Chondrocyte (in vitro differentiated cells): ENCODE results near the gene CDK7. TPM values are rescaled to one million over a fixed set of nuclear protein-coding genes. Genes with fewer than 3 reads are reported as not detected.
A peak's percentile ranks its signal among the peaks of the same experiment; 100 is the strongest.

Experiments
- DNase-seq: peaks from one replicate; pipeline ENCODE4 v3.0.0; 2021; ENCODE audit warnings: mixed read lengths, low spot score
- H3K27ac Mint-ChIP-seq: one replicate; pipeline ENCODE4 v1.8.0; 2021; ENCODE audit warnings: mild to moderate bottlenecking, moderate library complexity, mixed read lengths; ENCODE audit not compliant: unreplicated experiment
- H3K27me3 Mint-ChIP-seq: 2 replicates; pipeline ENCODE4 v1.8.0; 2021; ENCODE audit warnings: low read depth, mixed read lengths
- H3K36me3 Mint-ChIP-seq: 2 replicates; pipeline ENCODE4 v1.8.0; 2021; ENCODE audit warnings: low read depth, mixed read lengths
- H3K4me1 Mint-ChIP-seq: 2 replicates; pipeline ENCODE4 v1.8.0; 2021; ENCODE audit warnings: low read depth, mild to moderate bottlenecking, mixed read lengths
- H3K4me3 Mint-ChIP-seq: one replicate; pipeline ENCODE4 v1.8.0; 2021; ENCODE audit warnings: mild to moderate bottlenecking, moderate library complexity, mixed read lengths; ENCODE audit not compliant: unreplicated experiment
- H3K9me3 Mint-ChIP-seq: 2 replicates; pipeline ENCODE4 v1.8.0; 2021; ENCODE audit warnings: low read depth, mixed read lengths
- CTCF ChIP-seq: fragments of 200-600 bp; sonication (generic); IDR thresholded peaks from 2 replicates; pipeline ENCODE4 v1.5.0; 2021; ENCODE audit warnings: antibody characterized with exemption, mild to moderate bottlenecking, moderate library complexity
- long read RNA-seq: library from polyadenylated mRNA; stranded (forward); transcript quantifications from one replicate; pipeline ENCODE4 v2.0.0, GENCODE V29; 2021
- total RNA-seq: library from RNA; stranded (reverse); gene quantifications from 3 replicates; pipeline ENCODE4 v1.2.1, GENCODE V29; 2021

The CDK7 gene
- 32.0 to 42.9 TPM (median 40.0 TPM) in 3 replicates for total RNA-seq
- long read RNA-seq, transcript CDK7-201 (12 exons, 1,439 nt) = major isoform, 26 of 33 reads
- long read RNA-seq, partial matches to known transcripts = 3 of 33 reads
- long read RNA-seq, other reads (novel, unspliced or antisense) = 4 of 33 reads

- peaks cover 47% of the 10 kb centered on the region for H3K4me1 Mint-ChIP-seq
- peak within 1 kb of the TSS; percentile 97 for H3K27ac Mint-ChIP-seq
- no peaks in the 10 kb centered on the region for H3K9me3 Mint-ChIP-seq
- TF ChIP-seq CTCF = peak; percentile 22
- DNase-seq = peak; percentile 97
- H3K27me3 Mint-ChIP-seq = no peaks in the 10 kb centered on the region
- H3K4me3 Mint-ChIP-seq = peak within 1 kb of the TSS; percentile 98
- peaks cover 5% of the 10 kb centered on the region for H3K36me3 Mint-ChIP-seq
Observed at GRCh38 chr5:69234457-69235268, at the start of gene CDK7. Gene CDK7 (plus strand): TSS chr5:69234886. CDS start chr5:69234976, 90 bp downstream.

GRCh38 chr5:69187342-69187741 is 47.3 kb upstream of the CDK7 start:
- Mint-ChIP-seq H3K36me3 (no peaks in the 10 kb centered on the region), H3K27ac (peak overlapping the region; percentile 71), H3K9me3 (no peaks in the 10 kb centered on the region), H3K4me1 (peaks cover 17% of the 10 kb centered on the region), H3K27me3 (no peaks in the 10 kb centered on the region), H3K4me3 (no peak overlapping the region)
- no peak for DNase-seq
- no peak for TF ChIP-seq CTCF

GRCh38 chr5:69188811-69189161 is 45.9 kb upstream of the CDK7 start:
- Mint-ChIP-seq H3K27ac (peak overlapping the region; percentile 98), H3K4me1 (peaks cover 17% of the 10 kb centered on the region), H3K27me3 (no peaks in the 10 kb centered on the region), H3K36me3 (no peaks in the 10 kb centered on the region), H3K4me3 (peak overlapping the region; percentile 84), H3K9me3 (no peaks in the 10 kb centered on the region)
- TF ChIP-seq CTCF = no peak
- DNase-seq = no peak

- peak; percentile 92 for DNase-seq
- Mint-ChIP-seq H3K27ac (peak within 1 kb of the TSS; percentile 98), H3K27me3 (no peaks in the 10 kb centered on the region), H3K4me1 (peaks cover 17% of the 10 kb centered on the region), H3K9me3 (no peaks in the 10 kb centered on the region), H3K4me3 (peak within 1 kb of the TSS; percentile 84), H3K36me3 (no peaks in the 10 kb centered on the region)
- peak; percentile 7 for TF ChIP-seq CTCF
Observed at GRCh38 chr5:69189162-69190086, 45.3 kb upstream of the CDK7 start, which contains the start of gene CENPH. Gene CENPH (plus strand): TSS chr5:69189583. CDS start chr5:69189635, 52 bp downstream.

- no peaks in the 10 kb centered on the region for H3K36me3 Mint-ChIP-seq
- no peak for DNase-seq
- no peak for TF ChIP-seq CTCF
- no peak overlapping the region for H3K4me3 Mint-ChIP-seq
- H3K27me3 Mint-ChIP-seq = no peaks in the 10 kb centered on the region
- H3K9me3 Mint-ChIP-seq = no peaks in the 10 kb centered on the region
- H3K4me1 Mint-ChIP-seq = peaks cover 17% of the 10 kb centered on the region
- H3K27ac Mint-ChIP-seq = no peak overlapping the region
Observed at GRCh38 chr5:69202497-69202896, 32.2 kb upstream of the CDK7 start.
